A549 (cell line): Measurements from ENCODE around the gene CRACDL. TPM values are rescaled to one million over a fixed set of nuclear protein-coding genes. Genes with fewer than 3 reads are reported as not detected.
A peak's percentile ranks its signal among the peaks of the same experiment; 100 is the strongest.

ENCODE experiments used
- ATAC-seq, 2 experiments: fragments of 200-7000 bp in 1 of 2; fragments of >200 bp in 1 of 2; cut with Nextera tagmentation in 1 of 2; cut with Tn5 transposase in 1 of 2; 3 replicates each; pipeline versions ENCODE4 v1.8.0 to v1.9.1; 2018 to 2020; ENCODE audit warnings: mild to moderate bottlenecking in 1 of 2, moderate library complexity in 1 of 2
- CTCF ChIA-PET: fragments of 300-600 bp; sonication (Branson Sonifier 250); formaldehyde crosslinking; extraction: SDS; loops from one replicate; lab custom pipeline; 2021; ENCODE audit warnings: antibody characterized with exemption, inconsistent platforms; lab: Yijun Ruan, JAX
- POLR2A ChIA-PET: fragments of 350-600 bp; formaldehyde crosslinking; extraction: SDS; loops from one replicate; lab custom pipeline; 2021; ENCODE audit warnings: antibody characterized with exemption, inconsistent platforms; lab: Yijun Ruan, JAX
- DNase-seq, 2 experiments: peaks; one replicate each; pipeline versions ENCODE4 v3.0.0 to v3.0.0-alpha.2; 2011 to 2016; ENCODE audit warnings: low read depth in 1 of 2, low spot score in 1 of 2
- FAIRE-seq: peaks from 2 replicates; lab custom pipeline; 2011; peaks lifted over from hg19 to GRCh38; lab: Jason Lieb, UNC
- H3K27ac ChIP-seq, 2 experiments: fragments of >200 bp; sonication (Bioruptor Twin); formaldehyde crosslinking; 3 replicates each; pipeline ENCODE4 v1.5.1; 2016 to 2017
- H3K4me1 ChIP-seq: fragments of >200 bp; sonication (Bioruptor Twin); formaldehyde crosslinking; 3 replicates; pipeline ENCODE4 v1.6.1; 2016
- H3K4me2 ChIP-seq: fragments of >200 bp; sonication (Bioruptor Twin); formaldehyde crosslinking; 3 replicates; pipeline ENCODE4 v1.6.1; 2016
- H3K4me3 ChIP-seq: fragments of >200 bp; sonication (Bioruptor Twin); formaldehyde crosslinking; 3 replicates; pipeline ENCODE4 v1.5.1; 2016
- H3K9me3 ChIP-seq: fragments of >200 bp; sonication (Bioruptor Twin); formaldehyde crosslinking; 3 replicates; pipeline ENCODE4 v1.6.1; 2016
- BHLHE40 ChIP-seq: IDR thresholded peaks from 2 replicates; pipeline ENCODE4 v1.6.1; 2012; ENCODE audit warnings: low read depth, low read length, inconsistent platforms
- CBX2 ChIP-seq: fragments of 200-600 bp; sonication (generic); IDR thresholded peaks from 2 replicates; pipeline ENCODE4 v1.6.1; 2016; ENCODE audit warnings: low read depth, mild to moderate bottlenecking, borderline replicate concordance
- CBX8 ChIP-seq: fragments of 200-600 bp; sonication (generic); IDR thresholded peaks from 2 replicates; pipeline ENCODE4 v1.6.1; 2016
- CTCF ChIP-seq: fragments of >200 bp; sonication (Bioruptor Twin); formaldehyde crosslinking; IDR thresholded peaks from 3 replicates; pipeline ENCODE4 v1.5.1; 2016
- EP300 ChIP-seq, 2 experiments: fragments of >200 bp; sonication (Bioruptor Twin); formaldehyde crosslinking; IDR thresholded peaks; 2 replicates in 1 of 2; 3 replicates in 1 of 2; pipeline ENCODE4 v1.6.1; 2016 to 2017
- FOSL2 ChIP-seq, 2 experiments: fragments of 450-650 bp in 1 of 2; fragments of >200 bp in 1 of 2; sonication (Bioruptor Twin) in 1 of 2; formaldehyde crosslinking; IDR thresholded peaks; 2 replicates each; pipeline versions ENCODE4 v1.5.0 to v1.6.1; 2016 to 2020; ENCODE audit warnings: mild to moderate bottlenecking in 1 of 2, moderate library complexity in 1 of 2
- GATA3 ChIP-seq: IDR thresholded peaks from 2 replicates; pipeline ENCODE4 v1.6.1; 2012; ENCODE audit warnings: borderline replicate concordance
- HDAC2 ChIP-seq: fragments of 200-600 bp; sonication (generic); IDR thresholded peaks from 2 replicates; pipeline ENCODE4 v1.6.1; 2016
- JUN ChIP-seq, 2 experiments: fragments of >200 bp; sonication (Bioruptor Twin); formaldehyde crosslinking; IDR thresholded peaks; 2 replicates in 1 of 2; 3 replicates in 1 of 2; pipeline ENCODE4 v1.6.1; 2016 to 2017
- JUNB ChIP-seq: fragments of >200 bp; sonication (Bioruptor Twin); formaldehyde crosslinking; IDR thresholded peaks from 2 replicates; pipeline ENCODE4 v1.6.1; 2016
- MAX ChIP-seq: IDR thresholded peaks from 2 replicates; pipeline ENCODE4 v1.6.1; 2012
- NR3C1 ChIP-seq: fragments of >200 bp; sonication (Bioruptor Twin); formaldehyde crosslinking; IDR thresholded peaks from 3 replicates; pipeline ENCODE4 v1.6.1; 2017
- PHF8 ChIP-seq: fragments of 200-600 bp; sonication (generic); IDR thresholded peaks from 2 replicates; pipeline ENCODE4 v1.6.1; 2016; ENCODE audit warnings: low read depth, mild to moderate bottlenecking, antibody characterized with exemption, moderate library complexity, borderline replicate concordance
- POLR2A ChIP-seq: IDR thresholded peaks from 2 replicates; pipeline ENCODE4 v1.6.1; 2012; ENCODE audit warnings: mild to moderate bottlenecking, low read length
- POLR2AphosphoS2 ChIP-seq: conservative IDR thresholded peaks from 2 replicates; pipeline ENCODE4 v1.6.1; 2012; ENCODE audit warnings: low read length, improper control_type of control experiment, inconsistent platforms
- RAD21 ChIP-seq, 2 experiments: fragments of >200 bp in 1 of 2; sonication (Bioruptor Twin) in 1 of 2; formaldehyde crosslinking in 1 of 2; IDR thresholded peaks in 1 of 2; conservative IDR thresholded peaks in 1 of 2; 2 replicates in 1 of 2; 3 replicates in 1 of 2; pipeline ENCODE4 v1.6.1; 2012 to 2018; ENCODE audit warnings: inconsistent platforms in 1 of 2
- RCOR1 ChIP-seq: fragments of 150-350 bp; IDR thresholded peaks from 2 replicates; pipeline ENCODE4 v1.6.1; 2014; ENCODE audit warnings: antibody characterized with exemption, low read length, low read depth
- TFCP2L1 ChIP-seq: fragments of 250-450 bp; sonication (Bioruptor Pico); IDR thresholded peaks from 2 replicates; pipeline ENCODE4 v1.5.0; 2021; ENCODE audit warnings: mild to moderate bottlenecking
- TP53 ChIP-seq: fragments of 250-450 bp; sonication (Bioruptor Pico); IDR thresholded peaks from 2 replicates; pipeline ENCODE4 v1.5.0; 2021; ENCODE audit warnings: mild to moderate bottlenecking, moderate library complexity
- ZFP36 ChIP-seq: fragments of 450-650 bp; IDR thresholded peaks from 2 replicates; pipeline ENCODE4 v1.6.1; 2014; ENCODE audit warnings: borderline replicate concordance; ENCODE audit not compliant: partially characterized antibody
- ZNF302 ChIP-seq: fragments of 250-450 bp; sonication (Bioruptor Pico); IDR thresholded peaks from 2 replicates; pipeline ENCODE4 v1.9.0; 2021; ENCODE audit warnings: inconsistent platforms, mild to moderate bottlenecking, moderate library complexity
- WGBS: methylation state at CpG from one replicate; pipeline ENCODE4 v1.1.6; 2017; ENCODE audit errors: missing lambda C conversion rate; 5-methylcytosine and 5-hydroxymethylcytosine counted together
- polyA plus RNA-seq, 4 experiments: library from polyadenylated mRNA; depleted of rRNA in 3 of 4; stranded (reverse); fragments of >200 nt; fragmentation: RNase III in 1 of 4; extraction: RNeasy Plus Mini Kit Qiagen cat#74134 plus additional on column Dnase treatment in 1 of 4; gene quantifications; 2 replicates in 3 of 4; 3 replicates in 1 of 4; pipeline ENCODE4 v1.2.3, GENCODE V29; 2011 to 2017
- TF ChIP-seq, protein P1 (sequence below): fragments of 250-450 bp; sonication (Bioruptor Pico); IDR thresholded peaks from 2 replicates; pipeline ENCODE4 v1.5.0; 2020; ENCODE audit warnings: low read depth, mild to moderate bottlenecking, moderate library complexity
- TF ChIP-seq, protein P2 (sequence below): IDR thresholded peaks from 2 replicates; pipeline ENCODE4 v1.6.1; 2012
- TF ChIP-seq, protein P3 (sequence below): fragments of 150-350 bp; IDR thresholded peaks from 2 replicates; pipeline ENCODE4 v1.6.1; 2014; ENCODE audit warnings: low read depth, mild to moderate bottlenecking, low read length

Gene CRACDL
- polyA plus RNA-seq, 2 of the 4 experiments (the other 2 are of a cell fraction), result 0.21 to 0.36 TPM

GRCh38 chr2:98912957-98913915 lies 22.8 kb downstream of the CRACDL start:
- TF ChIP-seq JUNB (0 out of 2 replicates have a peak, but pooled peaks have one; percentile 8), EP300 (IDR thresholded peaks at IDR 0.05) (no peak), CTCF (no peak), POLR2AphosphoS2 (no peak)
- no peak for FAIRE-seq
- Histone ChIP-seq H3K9me3 (no peaks in the 10 kb centered on the region), H3K4me1 (peaks cover 78% of the 10 kb centered on the region), H3K4me3 (no peak overlapping the region), H3K27ac (peak overlapping the region; percentile 77 to 87), H3K4me2 (peak overlapping the region; percentile 65)
- WGBS, result 61% methylated on average over 11 of the region's 11 CpGs
- ChIA-PET POLR2A (no interaction called here), CTCF (no interaction called here)
- DNase-seq, result no peak
- peak; percentile 18 to 45; a peak in 4 of 6 replicates for ATAC-seq

DNA sequence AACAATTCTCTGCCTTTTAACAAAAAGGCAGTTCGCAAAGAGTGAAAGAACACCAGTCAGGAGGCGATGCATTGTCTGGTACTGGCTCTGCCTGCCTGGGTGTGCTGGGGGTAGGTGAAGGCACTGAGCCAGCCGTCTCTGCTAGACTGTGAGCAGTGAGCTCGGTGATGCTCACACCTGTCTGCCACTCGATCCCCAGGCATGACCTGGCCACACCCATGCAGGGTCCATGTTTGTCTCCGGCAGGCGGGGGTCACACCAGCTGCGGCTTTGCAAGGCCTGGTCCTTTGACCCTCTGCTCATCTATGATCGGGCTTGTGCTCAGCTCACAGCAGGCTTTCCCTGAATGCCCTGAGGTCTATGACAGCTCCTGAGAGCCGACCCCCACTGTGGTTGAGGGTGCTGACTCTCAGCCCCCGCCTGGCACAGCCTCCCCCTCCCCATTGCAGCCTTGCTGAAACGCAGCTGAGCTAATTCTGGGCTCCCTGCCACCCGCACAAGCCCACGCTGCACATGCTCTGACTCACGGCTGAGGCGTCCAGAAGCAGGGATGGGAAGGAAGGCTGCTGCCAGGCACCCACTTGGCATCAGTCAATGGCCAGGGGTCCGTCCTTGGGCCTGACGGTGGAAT lies 23.7 kb downstream of the CRACDL start:
- H3K4me3 ChIP-seq, result no peak overlapping the region
- peak overlapping the region; percentile 65 for H3K4me2 ChIP-seq
- FAIRE-seq, result no peak
- H3K9me3 ChIP-seq, result no peaks in the 10 kb centered on the region
- peak; percentile 75 to 80 for ATAC-seq
- 25% methylated on average over 6 of the region's 18 CpGs for WGBS
- peak; percentile 51 to 56 for DNase-seq
- peaks cover 75% of the 10 kb centered on the region for H3K4me1 ChIP-seq
- H3K27ac ChIP-seq, result peak overlapping the region; percentile 77 to 87
- CTCF ChIA-PET, result interaction anchor here (0.7 kb wide), 1 partner anchor 24 kb away, joined by 3 read pairs; the partner anchor contains the start of gene CRACDL
- no peak for TF ChIP-seq RAD21 (conservative IDR thresholded peaks at IDR 0.05 in 1 of 2, IDR thresholded peaks at IDR 0.05 in 1 of 2)
- no peak for TF ChIP-seq TFCP2L1
- TF ChIP-seq BHLHE40, result no peak
- TF ChIP-seq, protein P1, sequence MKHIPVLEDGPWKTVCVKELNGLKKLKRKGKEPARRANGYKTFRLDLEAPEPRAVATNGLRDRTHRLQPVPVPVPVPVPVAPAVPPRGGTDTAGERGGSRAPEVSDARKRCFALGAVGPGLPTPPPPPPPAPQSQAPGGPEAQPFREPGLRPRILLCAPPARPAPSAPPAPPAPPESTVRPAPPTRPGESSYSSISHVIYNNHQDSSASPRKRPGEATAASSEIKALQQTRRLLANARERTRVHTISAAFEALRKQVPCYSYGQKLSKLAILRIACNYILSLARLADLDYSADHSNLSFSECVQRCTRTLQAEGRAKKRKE, result no peak
- 0 out of 2 replicates have a peak, but pooled peaks have one; percentile 18 for TF ChIP-seq JUNB
- TF ChIP-seq, protein P2, sequence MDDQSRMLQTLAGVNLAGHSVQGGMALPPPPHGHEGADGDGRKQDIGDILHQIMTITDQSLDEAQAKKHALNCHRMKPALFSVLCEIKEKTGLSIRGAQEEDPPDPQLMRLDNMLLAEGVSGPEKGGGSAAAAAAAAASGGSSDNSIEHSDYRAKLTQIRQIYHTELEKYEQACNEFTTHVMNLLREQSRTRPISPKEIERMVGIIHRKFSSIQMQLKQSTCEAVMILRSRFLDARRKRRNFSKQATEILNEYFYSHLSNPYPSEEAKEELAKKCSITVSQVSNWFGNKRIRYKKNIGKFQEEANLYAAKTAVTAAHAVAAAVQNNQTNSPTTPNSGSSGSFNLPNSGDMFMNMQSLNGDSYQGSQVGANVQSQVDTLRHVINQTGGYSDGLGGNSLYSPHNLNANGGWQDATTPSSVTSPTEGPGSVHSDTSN, result no peak
- TF ChIP-seq PHF8, result no peak
- TF ChIP-seq NR3C1, result no peak
- peak; percentile 17; the same call in 1 of the 2 replicates for TF ChIP-seq FOSL2 (IDR thresholded peaks at IDR 0.05)
- peak; percentile 42; the same call in 1 of the 2 replicates for TF ChIP-seq FOSL2 (CRISPR knock-in tag; IDR thresholded peaks at IDR 0.05)
- TF ChIP-seq MAX, result peak; percentile 67
- no peak for TF ChIP-seq ZNF302
- TF ChIP-seq POLR2A, result no peak
- TF ChIP-seq RCOR1, result no peak
- TF ChIP-seq, protein P3, sequence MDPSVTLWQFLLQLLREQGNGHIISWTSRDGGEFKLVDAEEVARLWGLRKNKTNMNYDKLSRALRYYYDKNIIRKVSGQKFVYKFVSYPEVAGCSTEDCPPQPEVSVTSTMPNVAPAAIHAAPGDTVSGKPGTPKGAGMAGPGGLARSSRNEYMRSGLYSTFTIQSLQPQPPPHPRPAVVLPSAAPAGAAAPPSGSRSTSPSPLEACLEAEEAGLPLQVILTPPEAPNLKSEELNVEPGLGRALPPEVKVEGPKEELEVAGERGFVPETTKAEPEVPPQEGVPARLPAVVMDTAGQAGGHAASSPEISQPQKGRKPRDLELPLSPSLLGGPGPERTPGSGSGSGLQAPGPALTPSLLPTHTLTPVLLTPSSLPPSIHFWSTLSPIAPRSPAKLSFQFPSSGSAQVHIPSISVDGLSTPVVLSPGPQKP, result no peak
- TF ChIP-seq HDAC2, result no peak
- no peak for TF ChIP-seq CBX8
- no peak for TF ChIP-seq CBX2
- no peak for TF ChIP-seq ZFP36
- no peak for TF ChIP-seq TP53 (CRISPR knock-in tag)
- peak; percentile 32; the same call in 1 of the 2 replicates for TF ChIP-seq GATA3
- TF ChIP-seq JUN (IDR thresholded peaks at IDR 0.05), result no peak
- POLR2A ChIA-PET, result no interaction called here
